Measurements from ENCODE around the gene GLDC.
A peak's percentile ranks its signal among the peaks of the same experiment; 100 is the strongest.
"Not testable (repeated sequence)": the region's sequence is repeated elsewhere in the genome, so short reads cannot be mapped to it uniquely, and the experiment has no call there.

The GLDC gene

DNA sequence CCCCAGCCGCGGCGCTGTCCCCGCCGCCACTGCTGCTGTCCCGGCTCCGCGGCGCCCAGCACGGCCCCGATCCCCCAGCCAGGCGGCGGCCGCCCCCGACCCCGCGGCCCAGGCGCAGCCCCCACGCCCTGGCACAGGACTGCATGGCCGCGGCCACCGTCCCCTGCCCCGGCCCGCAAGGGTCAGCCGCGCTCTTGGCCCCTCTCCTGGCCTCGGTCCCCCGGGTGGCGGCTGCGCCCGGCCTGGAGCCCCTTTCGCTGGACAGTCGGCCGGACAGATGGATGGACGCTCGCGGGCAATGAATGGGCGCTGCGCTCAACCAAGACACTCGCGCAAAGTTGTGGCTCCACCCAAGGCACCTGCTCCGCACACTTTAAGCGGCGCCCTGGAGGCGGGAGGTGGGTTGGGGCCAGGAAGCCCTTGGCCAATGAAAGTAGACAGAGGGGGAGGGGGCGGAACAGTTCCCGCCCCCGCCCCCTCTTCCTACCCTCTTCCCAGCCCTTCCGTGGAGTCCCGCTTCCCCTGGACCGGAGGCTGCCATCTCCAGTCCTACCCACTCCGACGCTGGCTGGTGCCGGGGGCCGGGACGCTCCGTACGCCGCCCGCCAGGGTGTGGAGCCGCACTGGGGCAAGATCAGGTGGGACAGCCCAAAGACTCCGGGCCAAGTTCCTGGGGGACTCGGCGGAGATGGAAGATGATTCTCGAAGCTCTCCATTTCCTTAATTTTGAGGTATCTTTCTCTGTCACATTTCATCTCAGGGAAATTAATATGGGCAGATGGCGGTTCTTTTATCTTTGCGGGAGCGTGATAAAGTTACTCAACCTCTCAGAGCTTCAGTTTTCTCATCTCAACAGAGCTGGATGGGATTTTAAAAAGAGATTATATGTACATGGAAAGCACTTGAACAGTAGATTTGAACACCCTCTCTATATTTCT, at the start of gene GLDC:
TSS of gene GLDC (minus strand) at position 375 of the 938 bp plus-strand sequence. CDS start at position 145, 230 bp downstream.
- no peak for DNase-seq (ENCODE audit: extremely low read depth, low read depth)
- TF ChIP-seq, protein P1, sequence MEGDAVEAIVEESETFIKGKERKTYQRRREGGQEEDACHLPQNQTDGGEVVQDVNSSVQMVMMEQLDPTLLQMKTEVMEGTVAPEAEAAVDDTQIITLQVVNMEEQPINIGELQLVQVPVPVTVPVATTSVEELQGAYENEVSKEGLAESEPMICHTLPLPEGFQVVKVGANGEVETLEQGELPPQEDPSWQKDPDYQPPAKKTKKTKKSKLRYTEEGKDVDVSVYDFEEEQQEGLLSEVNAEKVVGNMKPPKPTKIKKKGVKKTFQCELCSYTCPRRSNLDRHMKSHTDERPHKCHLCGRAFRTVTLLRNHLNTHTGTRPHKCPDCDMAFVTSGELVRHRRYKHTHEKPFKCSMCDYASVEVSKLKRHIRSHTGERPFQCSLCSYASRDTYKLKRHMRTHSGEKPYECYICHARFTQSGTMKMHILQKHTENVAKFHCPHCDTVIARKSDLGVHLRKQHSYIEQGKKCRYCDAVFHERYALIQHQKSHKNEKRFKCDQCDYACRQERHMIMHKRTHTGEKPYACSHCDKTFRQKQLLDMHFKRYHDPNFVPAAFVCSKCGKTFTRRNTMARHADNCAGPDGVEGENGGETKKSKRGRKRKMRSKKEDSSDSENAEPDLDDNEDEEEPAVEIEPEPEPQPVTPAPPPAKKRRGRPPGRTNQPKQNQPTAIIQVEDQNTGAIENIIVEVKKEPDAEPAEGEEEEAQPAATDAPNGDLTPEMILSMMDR (IDR thresholded peaks at IDR 0.05; ENCODE audit: low read depth, low read length) = no peak

DNA sequence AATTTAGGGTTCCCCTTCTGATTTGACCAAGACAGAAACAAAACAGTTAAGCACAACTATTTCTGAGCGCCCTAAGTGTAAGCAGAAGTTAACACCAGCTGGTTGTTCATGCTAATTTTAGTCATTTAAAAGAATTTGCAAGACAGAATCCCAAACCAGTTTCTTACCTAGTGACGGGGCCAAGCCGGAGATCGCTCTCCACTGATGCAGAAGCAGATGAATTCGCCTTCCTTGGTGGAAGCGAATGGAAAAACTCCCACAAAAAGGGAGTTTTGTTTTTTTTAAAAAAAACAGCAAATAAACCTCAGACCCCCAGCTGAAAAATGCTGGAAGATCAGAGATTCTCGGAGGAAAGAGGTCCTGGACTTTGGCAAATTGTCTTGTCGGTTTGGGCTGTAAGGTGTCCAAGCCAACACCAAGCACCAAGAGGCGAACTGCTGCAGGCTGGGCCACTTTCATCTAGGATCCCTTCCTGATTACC, 47.4 kb upstream of the GLDC start:
- no peak for DNase-seq (ENCODE audit: extremely low read depth, low read depth)
- TF ChIP-seq, protein P1 (IDR thresholded peaks at IDR 0.05; ENCODE audit: low read depth, low read length) = no peak

DNA sequence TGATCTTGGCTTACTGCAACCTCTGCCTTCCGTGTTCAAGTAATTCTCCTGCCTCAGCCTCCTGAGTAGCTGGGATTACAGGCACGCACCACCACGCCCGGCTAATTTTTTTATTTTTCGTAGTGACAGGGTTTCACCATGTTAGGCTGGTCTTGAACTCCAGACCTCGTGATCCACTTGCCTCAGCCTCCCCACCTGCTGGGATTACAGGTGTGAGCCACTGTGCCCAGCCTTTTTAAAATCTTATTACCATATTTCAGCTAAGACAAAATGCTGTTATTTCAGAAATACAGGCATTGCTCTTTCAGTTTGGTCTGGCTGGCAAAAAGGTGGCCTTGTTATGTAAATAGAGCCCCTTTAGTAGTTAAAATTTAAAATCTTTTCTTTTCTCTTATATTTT, 46.9 kb upstream of the GLDC start:
- TF ChIP-seq, protein P1 (IDR thresholded peaks at IDR 0.05; ENCODE audit: low read depth, low read length) = no peak
- no peak for DNase-seq (ENCODE audit: extremely low read depth, low read depth)

DNA sequence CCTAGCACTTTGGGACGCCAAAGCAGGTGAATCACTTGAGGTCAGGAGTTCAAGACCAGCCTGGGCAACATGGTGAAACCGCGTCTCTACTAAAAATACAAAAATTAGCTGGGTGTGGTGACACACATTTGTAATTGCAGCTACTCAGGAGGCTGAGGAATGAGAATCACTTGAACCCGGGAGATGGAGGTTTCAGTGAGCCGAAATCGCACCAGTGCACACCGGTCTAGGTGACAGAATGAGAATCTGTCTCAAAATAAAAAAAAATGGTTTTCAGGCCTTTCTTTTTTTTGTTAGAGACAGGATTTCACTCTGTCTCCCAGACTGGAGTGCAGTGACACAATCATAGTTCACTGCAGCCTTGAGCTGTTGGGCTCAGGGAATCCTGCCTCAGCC, 45.1 kb upstream of the GLDC start:
- not testable (repeated sequence) for DNase-seq (ENCODE audit: extremely low read depth, low read depth)

DNA sequence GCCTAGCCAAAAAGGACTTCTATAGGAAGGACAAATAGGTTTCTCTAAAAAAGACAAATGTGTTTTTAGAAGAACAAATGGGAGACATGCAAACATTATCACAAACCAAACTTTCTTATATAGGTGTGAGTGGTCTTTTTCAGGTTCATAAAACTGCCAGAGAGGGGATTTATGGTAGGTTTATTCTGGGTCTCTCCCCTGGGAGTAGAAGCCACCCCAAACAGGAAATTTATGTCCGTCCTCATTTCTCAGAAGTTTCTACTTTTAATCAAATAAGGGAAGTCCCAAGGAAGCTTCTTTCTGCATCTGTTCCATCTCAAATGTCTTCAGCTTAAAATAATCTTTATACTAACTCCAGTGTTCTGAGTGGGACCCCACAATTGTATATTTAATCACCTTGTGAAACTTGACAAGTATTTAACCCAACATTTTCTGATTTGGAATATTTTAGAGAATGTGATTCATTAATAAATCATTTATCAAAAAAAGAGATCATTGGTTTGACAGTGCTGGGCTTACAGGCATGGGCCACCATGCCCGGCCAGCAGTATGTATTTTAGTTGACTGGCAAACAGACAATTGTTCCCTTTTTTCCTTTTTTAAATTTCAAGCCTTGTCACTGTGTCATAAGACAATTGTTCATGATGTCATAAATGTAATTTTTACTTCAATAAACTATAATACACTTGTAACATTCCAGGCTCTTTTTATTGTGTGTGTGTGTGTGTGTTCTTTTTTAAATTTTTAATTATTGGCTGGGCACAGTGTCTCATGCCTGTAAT, 44.6 kb upstream of the GLDC start:
- TF ChIP-seq, protein P1 (IDR thresholded peaks at IDR 0.05; ENCODE audit: low read depth, low read length) = no peak
- DNase-seq (ENCODE audit: extremely low read depth, low read depth) = no peak

DNA sequence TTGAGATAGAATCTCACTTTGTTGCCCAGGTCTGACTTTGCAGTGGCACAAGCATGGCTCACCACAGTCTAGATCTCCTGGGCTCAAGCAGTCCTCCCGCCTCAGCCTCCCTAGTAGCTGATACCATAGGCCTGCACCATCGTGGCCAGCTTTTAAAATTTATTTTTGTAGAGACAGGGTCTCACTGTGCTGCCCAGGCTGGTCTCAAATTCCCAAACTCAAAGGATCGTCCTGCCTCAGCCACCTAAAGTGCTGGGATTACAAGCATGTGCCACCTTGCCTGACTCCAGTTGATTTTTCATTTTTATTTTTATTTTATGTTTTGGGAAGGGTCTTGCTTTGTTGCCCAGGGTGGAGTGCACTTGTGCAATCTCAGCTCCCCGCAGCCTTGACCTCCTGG, 41.7 kb upstream of the GLDC start:
- no peak for DNase-seq (ENCODE audit: extremely low read depth, low read depth)
- TF ChIP-seq, protein P1 (IDR thresholded peaks at IDR 0.05; ENCODE audit: low read depth, low read length) = no peak

DNA sequence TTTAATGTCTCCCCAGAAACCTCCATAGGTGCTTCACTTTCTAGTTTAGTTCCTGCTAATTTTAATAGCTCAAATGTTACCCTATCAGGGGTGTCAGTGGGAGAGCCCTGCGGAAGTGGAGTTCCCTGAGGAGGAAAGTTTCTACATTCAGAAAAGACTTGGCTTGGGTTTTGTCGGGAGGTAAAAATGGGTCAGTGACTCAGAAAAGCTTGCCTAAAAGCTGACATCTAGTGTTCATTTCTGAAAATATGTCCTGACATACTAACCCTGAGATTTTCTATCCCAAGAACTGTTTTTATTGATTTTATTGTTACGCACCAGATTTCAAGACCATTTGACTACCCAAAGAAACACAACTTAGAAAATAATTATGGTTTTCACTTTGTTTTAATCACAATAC, 40.9 kb upstream of the GLDC start:
- TF ChIP-seq, protein P1 (IDR thresholded peaks at IDR 0.05; ENCODE audit: low read depth, low read length) = peak; percentile 6; the same call in 1 of the 2 replicates
- DNase-seq (ENCODE audit: extremely low read depth, low read depth) = no peak

Data from AG09319 (cell line).